H9 (cell line): ENCODE measurements around the gene ECI2. TPM values are rescaled to one million over a fixed set of nuclear protein-coding genes. Genes with fewer than 3 reads are reported as not detected.

Experiments used
- DNase-seq: peaks from one replicate; pipeline ENCODE4 v3.0.0-alpha.2; 2017
- H2AFZ ChIP-seq: one replicate; pipeline ENCODE4 v1.6.1; 2013; ENCODE audit warnings: mild to moderate bottlenecking, low read length, control low read depth, moderate library complexity
- H2AK5ac ChIP-seq: 2 replicates; pipeline ENCODE4 v1.6.1; 2013; ENCODE audit warnings: low read length, control low read depth, mixed read lengths; ENCODE audit not compliant: insufficient read length
- H2BK120ac ChIP-seq: one replicate; pipeline ENCODE4 v1.6.1; 2013; ENCODE audit warnings: low read depth, mild to moderate bottlenecking, low read length, control low read depth, inconsistent platforms; ENCODE audit not compliant: poor library complexity, severe bottlenecking
- H2BK12ac ChIP-seq: 2 replicates; pipeline ENCODE4 v1.6.1; 2013; ENCODE audit warnings: low read length, control low read depth, mixed read lengths, low read depth; ENCODE audit not compliant: insufficient read length
- H2BK15ac ChIP-seq: 2 replicates; pipeline ENCODE4 v1.6.1; 2013; ENCODE audit warnings: low read depth, low read length, control low read depth
- H2BK20ac ChIP-seq: one replicate; pipeline ENCODE4 v1.6.1; 2013; ENCODE audit warnings: low read depth, mild to moderate bottlenecking, low read length, control low read depth, inconsistent platforms; ENCODE audit not compliant: poor library complexity, severe bottlenecking
- H2BK5ac ChIP-seq: 2 replicates; pipeline ENCODE4 v1.6.1; 2013; ENCODE audit warnings: low read length, control low read depth, mixed read lengths; ENCODE audit not compliant: insufficient read length
- H3K14ac ChIP-seq: 2 replicates; pipeline ENCODE4 v1.6.1; 2013; ENCODE audit warnings: low read length, control low read depth; ENCODE audit not compliant: insufficient read depth
- H3K18ac ChIP-seq: 2 replicates; pipeline ENCODE4 v1.6.1; 2013; ENCODE audit warnings: low read depth, mild to moderate bottlenecking, mixed read lengths, low read length, control low read depth; ENCODE audit not compliant: insufficient read length
- H3K23ac ChIP-seq: 2 replicates; pipeline ENCODE4 v1.6.1; 2013; ENCODE audit warnings: low read length, control low read depth, mixed read lengths, low read depth; ENCODE audit not compliant: insufficient read length
- H3K23me2 ChIP-seq: 2 replicates; pipeline ENCODE4 v1.6.1; 2013; ENCODE audit warnings: low read depth, mild to moderate bottlenecking, mixed read lengths, low read length, control low read depth; ENCODE audit not compliant: insufficient read length, poor library complexity, severe bottlenecking
- H3K27ac ChIP-seq: 2 replicates; pipeline ENCODE4 v1.5.1; 2013; ENCODE audit warnings: low read length, control low read depth, mixed read lengths, low read depth; ENCODE audit not compliant: insufficient read length
- H3K27me3 ChIP-seq: 2 replicates; pipeline ENCODE4 v1.6.1; 2013; ENCODE audit warnings: low read length, control low read depth, inconsistent platforms; ENCODE audit not compliant: insufficient read depth
- H3K4ac ChIP-seq: 2 replicates; pipeline ENCODE4 v1.6.1; 2013; ENCODE audit warnings: low read depth, mild to moderate bottlenecking, control low read depth, inconsistent platforms, low read length, moderate library complexity
- H3K4me1 ChIP-seq: 2 replicates; pipeline ENCODE4 v1.6.1; 2013; ENCODE audit warnings: low read length, control low read depth, inconsistent platforms; ENCODE audit not compliant: insufficient read depth
- H3K4me2 ChIP-seq: 2 replicates; pipeline ENCODE4 v1.6.1; 2013; ENCODE audit warnings: low read length, control low read depth, mixed read lengths; ENCODE audit not compliant: insufficient read length, insufficient read depth
- H3K56ac ChIP-seq: 2 replicates; pipeline ENCODE4 v1.6.1; 2013; ENCODE audit warnings: low read depth, mild to moderate bottlenecking, mixed read lengths, low read length, control low read depth; ENCODE audit not compliant: insufficient read length
- H3K79me1 ChIP-seq: 2 replicates; pipeline ENCODE4 v1.6.1; 2013; ENCODE audit warnings: low read depth, mild to moderate bottlenecking, moderate library complexity, low read length, control low read depth, inconsistent platforms; ENCODE audit not compliant: insufficient read depth, poor library complexity, severe bottlenecking
- H3K79me2 ChIP-seq: 2 replicates; pipeline ENCODE4 v1.6.1; 2013; ENCODE audit warnings: low read length, control low read depth, inconsistent platforms; ENCODE audit not compliant: insufficient read depth
- H3K9ac ChIP-seq: 2 replicates; pipeline ENCODE4 v1.6.1; 2013; ENCODE audit warnings: low read length, control low read depth, mixed read lengths; ENCODE audit not compliant: insufficient read length; ENCODE audit errors: extremely low read depth
- H3K9me3 ChIP-seq: one replicate; pipeline ENCODE4 v1.6.1; 2013; ENCODE audit warnings: low read depth, low read length, inconsistent platforms; ENCODE audit not compliant: control insufficient read depth
- H3T11ph ChIP-seq: one replicate; pipeline ENCODE4 v1.6.1; 2013; ENCODE audit warnings: mild to moderate bottlenecking, low read length, control low read depth, inconsistent platforms
- H4K20me1 ChIP-seq: one replicate; pipeline ENCODE4 v1.6.1; 2013; ENCODE audit not compliant: control insufficient read depth, insufficient read length, insufficient read depth
- H4K5ac ChIP-seq: 2 replicates; pipeline ENCODE4 v1.6.1; 2013; ENCODE audit warnings: low read depth, mild to moderate bottlenecking, mixed read lengths, low read length, control low read depth; ENCODE audit not compliant: insufficient read length
- H4K8ac ChIP-seq: replicated peaks from 2 replicates; pipeline ENCODE4 v1.6.1; 2013; ENCODE audit warnings: low read length, control low read depth, mixed read lengths, low read depth; ENCODE audit not compliant: insufficient read length
- H4K91ac ChIP-seq: 2 replicates; pipeline ENCODE4 v1.6.1; 2013; ENCODE audit warnings: low read depth, mild to moderate bottlenecking, moderate library complexity, mixed read lengths, low read length, control low read depth; ENCODE audit not compliant: insufficient read length
- H3K27ac Mint-ChIP-seq, 3 experiments: 2 replicates in 2 of 3; 3 replicates in 1 of 3; pipeline ENCODE4 v1.8.0; 2020 to 2021; ENCODE audit warnings: mixed read lengths in 3 of 3, mild to moderate bottlenecking in 1 of 3, moderate library complexity in 1 of 3
- H3K27me3 Mint-ChIP-seq: 2 replicates; pipeline ENCODE4 v1.8.0; 2021; ENCODE audit warnings: low read depth, mild to moderate bottlenecking, moderate library complexity, mixed read lengths
- H3K36me3 Mint-ChIP-seq, 3 experiments: 2 replicates in 2 of 3; 3 replicates in 1 of 3; pipeline ENCODE4 v1.8.0; 2020 to 2021; ENCODE audit warnings: low read depth in 3 of 3, mixed read lengths in 3 of 3; ENCODE audit not compliant: insufficient read depth in 1 of 3
- H3K4me1 Mint-ChIP-seq, 2 experiments: 2 replicates each; pipeline ENCODE4 v1.8.0; 2020; ENCODE audit warnings: mixed read lengths in 2 of 2
- H3K4me3 Mint-ChIP-seq, 2 experiments: 2 replicates in 1 of 2; 3 replicates in 1 of 2; pipeline ENCODE4 v1.8.0; 2020 to 2021; ENCODE audit warnings: mild to moderate bottlenecking in 2 of 2, mixed read lengths in 2 of 2, moderate library complexity in 1 of 2
- H3K9me3 Mint-ChIP-seq, 2 experiments: 2 replicates in 1 of 2; 3 replicates in 1 of 2; pipeline ENCODE4 v1.8.0; 2020; ENCODE audit warnings: mild to moderate bottlenecking in 2 of 2, mixed read lengths in 2 of 2, moderate library complexity in 1 of 2
- CTCF ChIP-seq: fragments of 200-600 bp; sonication (generic); conservative IDR thresholded peaks from 3 replicates; pipeline ENCODE4 v1.8.0; 2021; ENCODE audit warnings: antibody characterized with exemption, mild to moderate bottlenecking
- WGBS: extraction: QIAGEN DNeasy Blood & Tissue Kit; methylation state at CpG from one replicate; pipeline ENCODE4 v1.1.7; 2013; ENCODE audit warnings: missing lambda C conversion rate, low lambda C conversion rate, mixed read lengths; ENCODE audit not compliant: insufficient read length; ENCODE audit errors: extremely low coverage; 5-methylcytosine and 5-hydroxymethylcytosine counted together
- total RNA-seq: library from RNA; stranded (reverse); gene quantifications from 2 replicates; pipeline ENCODE4 v1.2.1, GENCODE V29; 2021

Gene ECI2
- total RNA-seq, 1 experiment from 2014 or later = 67.5 TPM

GRCh38 chr6:4162370-4162769 lies 27.0 kb upstream of the ECI2 start:
- Histone ChIP-seq H3K9me3 (no peaks in the 10 kb centered on the region), H2BK5ac (no peak overlapping the region), H4K8ac (no peak overlapping the region), H3K4me2 (no peak overlapping the region), H3K14ac (no peak overlapping the region), H4K91ac (no peak overlapping the region), H2BK20ac (no peak overlapping the region), H3K18ac (no peak overlapping the region), H4K5ac (no peak overlapping the region), H2BK120ac (no peak overlapping the region), H3K79me1 (no peaks in the 10 kb centered on the region), H2AK5ac (no peak overlapping the region), H2BK15ac (no peak overlapping the region), H3K27me3 (no peaks in the 10 kb centered on the region), H3K9ac (no peak overlapping the region), H3K4me1 (no peaks in the 10 kb centered on the region), H3T11ph (no peak overlapping the region), H3K79me2 (no peaks in the 10 kb centered on the region), H3K27ac (no peak overlapping the region), H3K4ac (no peak overlapping the region), H3K23ac (no peak overlapping the region), H2AFZ (no peak overlapping the region), H2BK12ac (no peak overlapping the region), H4K20me1 (no peaks in the 10 kb centered on the region), H3K23me2 (no peaks in the 10 kb centered on the region), H3K56ac (no peak overlapping the region)
- peaks cover 4 to 8% of the 10 kb centered on the region in 2 experiments; a peak in 4 of 5 replicates for H3K9me3 Mint-ChIP-seq
- TF ChIP-seq CTCF = peak; percentile 32; the same call in 1 of the 3 replicates
- DNase-seq = no peak
- no peak overlapping the region for H3K27ac Mint-ChIP-seq
- peaks cover 4% of the 10 kb centered on the region for H3K27me3 Mint-ChIP-seq
- WGBS = no CpG with 5 or more reads among the region's 1 CpG
- H3K4me3 Mint-ChIP-seq = no peak overlapping the region
- no peaks in the 10 kb centered on the region for H3K4me1 Mint-ChIP-seq
- peaks cover 3 to 5% (median 4%) of the 10 kb centered on the region in 3 experiments; a peak in 4 of 7 replicates for H3K36me3 Mint-ChIP-seq
